Iris pigment epithelial cell (primary cell): ENCODE measurements around the gene PABPN1.
A peak's percentile ranks its signal among the peaks of the same experiment; 100 is the strongest.
"Not testable (repeated sequence)": the region's sequence is repeated elsewhere in the genome, so short reads cannot be mapped to it uniquely, and the experiment has no call there.

Experiments used
- DNase-seq: peaks from one replicate; pipeline ENCODE4 v3.0.0-alpha.2; 2011; ENCODE audit warnings: low read depth

Gene PABPN1, protein sequence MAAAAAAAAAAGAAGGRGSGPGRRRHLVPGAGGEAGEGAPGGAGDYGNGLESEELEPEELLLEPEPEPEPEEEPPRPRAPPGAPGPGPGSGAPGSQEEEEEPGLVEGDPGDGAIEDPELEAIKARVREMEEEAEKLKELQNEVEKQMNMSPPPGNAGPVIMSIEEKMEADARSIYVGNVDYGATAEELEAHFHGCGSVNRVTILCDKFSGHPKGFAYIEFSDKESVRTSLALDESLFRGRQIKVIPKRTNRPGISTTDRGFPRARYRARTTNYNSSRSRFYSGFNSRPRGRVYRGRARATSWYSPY

DNA sequence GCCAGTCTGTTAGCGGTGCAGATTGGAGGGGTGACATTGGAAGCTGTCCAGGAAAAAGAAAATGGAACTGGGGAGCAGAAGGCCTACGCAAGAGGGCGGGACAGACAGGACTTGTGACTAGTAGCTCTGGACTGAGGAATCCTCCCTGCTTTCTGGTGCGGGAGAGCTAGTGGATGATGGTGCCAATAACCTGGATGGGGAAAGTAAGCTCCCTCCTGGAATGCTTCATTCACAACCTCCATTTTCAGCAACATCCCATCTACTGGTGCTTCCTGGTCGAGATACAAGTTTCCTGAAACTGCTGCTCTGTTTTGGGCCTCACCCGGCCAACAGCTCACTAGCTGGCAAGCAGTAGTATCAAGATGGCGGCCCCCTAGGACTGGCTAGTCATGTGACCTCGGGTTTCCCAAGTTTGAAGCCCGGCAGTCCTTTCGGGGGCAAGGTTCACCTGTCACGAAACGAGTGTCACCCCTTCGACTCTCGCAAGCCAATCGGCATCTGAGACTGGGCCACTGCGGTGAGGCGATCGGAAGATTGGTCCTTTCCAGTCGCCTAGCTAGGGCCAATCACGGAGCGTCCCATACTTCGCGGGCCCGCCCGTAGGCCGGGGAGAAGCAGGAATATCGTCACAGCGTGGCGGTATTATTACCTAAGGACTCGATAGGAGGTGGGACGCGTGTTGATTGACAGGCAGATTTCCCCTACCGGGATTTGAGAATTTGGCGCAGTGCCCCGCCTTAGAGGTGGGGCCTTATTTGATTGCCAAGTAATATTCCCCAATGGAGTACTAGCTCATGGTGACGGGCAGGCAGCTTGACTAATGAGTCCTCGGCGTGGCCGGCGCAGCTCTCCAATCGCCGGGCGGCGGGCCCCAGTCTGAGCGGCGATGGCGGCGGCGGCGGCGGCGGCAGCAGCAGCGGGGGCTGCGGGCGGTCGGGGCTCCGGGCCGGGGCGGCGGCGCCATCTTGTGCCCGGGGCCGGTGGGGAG, at the start of gene PABPN1:
Gene PABPN1, plus strand, starts transcription at position 874 of the 988 bp plus-strand sequence. Its CDS starts 13 bp downstream, at position 887.
- DNase-seq = peak; percentile 100

DNA sequence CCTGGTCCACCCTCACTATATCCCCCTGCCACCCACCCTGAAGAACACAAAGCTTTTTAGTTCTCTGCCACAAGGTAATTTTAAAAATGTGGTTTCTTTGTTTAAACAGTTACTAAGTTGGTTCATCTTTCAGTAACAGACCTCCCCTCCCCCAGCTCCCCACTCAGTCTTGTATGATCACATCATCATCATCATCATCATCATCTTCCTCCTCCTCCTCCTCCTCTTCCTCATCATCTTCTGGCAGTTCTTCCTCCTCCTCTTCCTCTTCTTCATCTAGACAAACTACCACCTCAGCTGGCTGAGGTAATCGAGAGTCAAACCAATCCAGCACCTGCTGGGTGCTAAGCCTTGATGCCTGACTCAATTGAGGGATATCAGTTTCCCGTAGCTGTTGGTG, 45.8 kb upstream of the PABPN1 start:
- DNase-seq = no peak

DNA sequence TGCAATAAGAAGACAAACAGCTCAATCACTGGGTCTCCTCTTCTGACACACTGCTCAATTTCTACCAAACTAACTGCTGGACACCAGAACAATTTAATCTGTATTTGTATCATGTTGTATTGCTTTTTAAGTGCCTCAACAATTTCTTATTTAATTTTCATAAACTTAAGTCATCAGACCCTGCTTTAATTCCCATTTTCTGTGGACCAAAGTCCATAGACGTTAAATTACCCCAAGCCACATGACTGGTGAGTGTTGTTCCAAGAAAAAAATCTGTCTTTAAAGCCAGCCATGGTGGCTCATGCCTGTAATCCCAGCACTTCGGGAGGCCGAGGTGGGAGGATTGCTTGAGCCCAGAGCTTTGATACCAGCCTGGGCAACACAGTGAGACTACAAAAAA, 44.1 kb upstream of the PABPN1 start:
- DNase-seq = no peak

DNA sequence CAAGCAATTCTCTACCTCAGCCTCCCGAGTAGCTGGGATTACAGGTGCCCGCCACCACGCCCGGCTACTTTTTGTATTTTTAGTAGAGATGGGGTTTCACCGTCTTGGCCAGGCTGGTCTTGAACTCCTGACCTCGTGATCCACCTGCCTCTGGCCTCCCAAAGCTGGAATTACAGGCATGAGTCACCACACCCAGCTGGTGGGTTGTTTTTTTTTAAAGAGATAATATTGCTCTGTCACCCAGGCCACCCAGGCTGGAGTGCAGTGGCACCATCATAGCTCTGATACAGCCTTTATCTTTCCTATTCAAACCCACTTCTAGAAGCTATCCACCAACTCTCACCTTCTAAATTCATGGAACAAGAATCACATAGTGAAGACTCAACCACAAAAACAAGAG, 43.3 kb upstream of the PABPN1 start:
- not testable (repeated sequence) for DNase-seq

DNA sequence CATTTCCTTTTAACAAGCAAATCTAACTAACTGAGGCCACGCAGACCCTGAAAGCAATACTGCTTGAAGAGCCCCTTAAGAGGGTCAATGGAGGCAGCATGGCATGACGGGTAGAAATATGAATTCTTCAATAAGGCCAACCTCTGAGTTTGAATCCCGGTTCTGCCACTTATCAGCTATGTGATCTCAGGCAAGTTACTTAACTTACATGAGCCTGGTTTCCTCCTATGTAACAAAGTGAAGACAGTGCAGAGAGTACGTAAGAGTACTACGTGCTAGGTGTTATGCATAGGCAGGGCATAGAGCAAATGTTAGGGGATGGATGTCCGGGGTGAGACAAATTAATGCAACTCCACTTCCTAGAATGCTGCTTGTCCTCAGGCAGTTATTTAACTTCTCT, 40.0 kb upstream of the PABPN1 start:
- no peak for DNase-seq

DNA sequence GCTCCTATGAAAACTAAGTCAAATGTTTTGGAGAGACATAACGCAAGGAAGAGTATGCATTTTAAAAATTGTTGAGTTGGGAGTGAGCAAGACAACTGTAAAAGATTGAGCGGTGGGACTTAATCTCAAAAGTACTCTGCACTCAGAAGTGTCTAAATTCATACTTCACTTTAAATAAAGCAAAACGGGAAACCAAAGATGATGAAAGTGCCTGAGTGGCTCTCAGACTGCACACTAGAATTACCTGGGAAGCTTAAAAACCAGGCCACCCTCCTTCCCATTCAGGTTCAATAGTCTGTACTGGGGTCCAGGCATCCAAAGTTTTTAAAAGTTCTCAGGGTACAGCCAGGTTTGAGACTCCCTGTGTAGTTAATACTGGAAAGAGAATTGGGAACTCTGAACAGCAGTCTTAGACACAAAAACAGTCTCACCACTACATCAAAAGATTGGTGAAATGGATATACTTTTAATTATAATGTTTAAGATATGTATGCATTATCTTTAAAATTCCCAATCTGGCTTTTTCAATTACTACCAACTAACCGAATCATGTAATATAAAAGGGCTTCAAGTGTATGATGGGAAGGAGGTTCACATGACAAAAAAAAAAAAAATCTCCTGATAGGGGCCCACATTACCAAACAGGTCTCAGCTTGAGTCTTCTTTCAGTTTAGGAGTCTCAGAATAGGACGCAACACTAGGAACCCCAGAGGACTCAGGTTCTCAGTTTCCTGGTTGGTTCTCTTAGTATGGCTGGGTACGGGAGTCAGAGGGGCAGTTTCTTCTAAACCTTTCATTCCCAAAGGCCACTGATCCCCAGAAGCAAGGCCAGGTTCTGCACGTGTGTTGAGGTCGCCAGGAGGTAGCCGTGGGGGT, 36.4 kb upstream of the PABPN1 start:
- DNase-seq = peak; percentile 37

DNA sequence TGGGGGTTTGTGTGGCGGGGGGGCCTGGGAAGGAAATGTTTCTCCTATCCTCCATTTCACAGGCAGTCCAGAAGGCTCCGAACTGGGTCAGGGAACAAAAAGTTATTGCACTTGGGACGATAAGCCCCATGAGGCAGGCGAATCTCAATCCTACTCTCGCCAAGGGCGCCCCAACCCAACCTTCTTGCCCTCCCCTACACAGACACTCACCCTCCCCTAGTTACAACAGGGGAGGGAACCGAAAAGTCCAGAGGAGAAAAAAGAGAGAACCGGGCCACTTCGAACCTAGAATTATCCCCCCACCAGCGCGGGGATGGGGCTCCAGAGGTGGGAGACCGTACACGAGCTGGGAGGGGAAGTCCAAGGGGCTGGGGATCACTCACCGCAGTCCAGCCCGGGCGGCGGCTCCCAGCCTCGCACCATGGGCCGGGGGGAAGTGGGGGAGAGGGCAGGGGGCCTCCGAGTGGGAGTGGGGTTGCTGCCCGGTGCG, 35.7 kb upstream of the PABPN1 start:
- no peak for DNase-seq

DNA sequence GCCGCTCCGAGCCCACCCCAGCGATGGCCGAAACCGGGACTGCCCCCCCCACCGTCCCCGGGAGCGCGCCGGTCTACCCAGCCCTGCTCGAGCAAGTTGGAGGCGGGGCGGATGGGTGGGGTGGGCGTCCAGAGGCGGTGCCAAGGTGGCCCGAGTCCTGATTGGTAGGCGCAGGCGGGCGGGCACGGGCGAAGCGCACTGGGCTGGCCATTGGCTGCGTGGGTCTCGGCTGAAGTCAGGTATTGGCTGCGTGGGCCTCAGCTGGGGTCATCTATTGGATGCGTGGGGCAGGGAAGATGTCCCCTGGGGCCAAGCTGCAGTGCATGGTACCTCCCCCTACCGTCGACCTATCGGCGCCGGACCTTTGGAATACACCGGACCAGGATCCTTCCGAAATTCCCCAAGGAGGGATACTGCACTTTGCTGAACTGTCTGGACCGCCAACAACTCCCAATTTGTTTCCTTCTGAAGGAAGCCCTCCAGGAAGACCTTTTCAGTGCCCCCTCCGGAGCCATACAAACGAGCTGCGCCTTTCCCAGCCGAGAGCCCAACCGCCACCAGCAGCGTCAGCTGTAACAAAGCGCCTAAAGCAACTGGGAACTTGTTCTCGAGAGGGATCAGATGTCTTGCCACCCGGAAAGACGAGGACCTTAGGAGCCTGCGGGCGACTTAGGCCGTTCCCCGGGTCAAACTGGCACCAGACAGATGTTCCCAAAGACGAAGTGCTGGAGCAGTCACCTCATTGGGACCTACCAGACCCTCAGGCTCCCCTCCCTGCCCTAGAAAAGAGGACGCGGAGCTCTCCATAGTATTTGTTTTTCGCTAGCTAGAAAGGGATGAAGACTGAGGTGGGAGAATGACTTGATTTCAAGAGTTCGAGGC, 35.0 kb upstream of the PABPN1 start, which contains the start of gene HOMEZ:
Gene HOMEZ, minus strand, starts transcription at position 113 of the 882 bp plus-strand sequence. CDS start 180 bp downstream, outside the sequence.
- peak; percentile 99 for DNase-seq

DNA sequence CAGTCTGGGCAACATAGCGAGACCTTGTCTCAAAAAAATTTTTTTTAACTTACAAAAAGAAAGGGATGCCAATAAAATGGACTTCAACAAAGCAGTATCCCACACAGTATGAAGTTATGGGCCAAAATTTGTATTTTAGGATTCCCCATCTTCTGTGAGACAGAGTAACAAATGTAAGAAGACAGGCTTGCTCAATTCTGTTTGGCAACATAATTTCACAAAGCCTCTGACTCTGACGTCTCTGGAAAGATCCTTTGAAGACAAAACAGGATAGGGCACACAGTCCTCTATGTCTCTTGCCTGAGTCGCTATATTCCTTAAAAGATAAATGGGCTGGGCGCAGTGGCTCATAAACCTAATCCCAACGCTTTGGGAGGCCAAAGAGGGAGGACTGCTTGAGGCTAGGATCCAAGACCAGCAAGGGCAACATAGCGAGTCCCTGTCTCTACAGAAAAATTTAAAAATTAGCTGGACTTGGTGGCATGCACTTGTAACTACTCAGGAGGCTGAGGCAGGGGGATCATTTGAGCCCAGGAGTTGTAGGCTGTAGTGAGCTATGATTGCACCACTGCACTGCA, 34.3 kb upstream of the PABPN1 start:
- peak; percentile 14 for DNase-seq

DNA sequence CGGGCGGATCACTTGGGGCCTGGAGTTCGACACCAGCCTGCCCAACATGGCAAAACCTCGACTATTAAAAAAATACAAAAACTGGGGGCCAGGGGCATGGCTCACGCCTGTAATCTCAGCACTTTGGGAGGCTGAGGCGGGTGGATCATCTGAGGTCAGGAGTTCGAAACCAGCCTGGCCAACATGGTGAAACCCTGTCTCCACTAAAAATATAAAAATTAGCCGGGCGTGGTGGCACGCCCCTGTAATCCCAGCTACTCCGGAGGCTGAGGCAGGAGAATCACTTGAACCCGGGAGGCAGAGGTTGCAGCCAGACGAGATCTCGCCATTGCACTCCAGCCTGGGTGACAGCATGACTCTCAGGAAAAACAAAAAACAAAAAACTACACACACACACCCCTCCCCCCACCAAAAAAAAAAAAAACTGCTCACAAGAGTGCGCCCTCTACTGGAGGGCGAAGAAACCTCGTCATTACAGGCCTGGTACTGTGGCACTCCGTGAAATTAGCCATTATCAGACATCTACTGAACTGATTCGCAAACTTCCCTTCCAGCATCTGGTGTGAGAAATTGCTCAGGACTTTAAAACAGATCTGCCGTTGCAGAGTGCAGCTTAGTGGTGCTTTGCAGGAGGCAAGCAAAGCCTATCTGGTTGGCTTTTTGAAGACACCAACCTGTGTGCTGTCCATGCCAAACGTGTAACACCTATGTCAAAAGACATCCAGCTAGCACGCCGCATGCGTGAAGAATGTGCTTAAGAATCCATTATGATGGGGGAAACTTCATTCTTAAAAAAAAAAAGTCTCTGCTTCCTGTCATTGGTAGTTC, 26.3 kb upstream of the PABPN1 start:
- peak; percentile 29 for DNase-seq

DNA sequence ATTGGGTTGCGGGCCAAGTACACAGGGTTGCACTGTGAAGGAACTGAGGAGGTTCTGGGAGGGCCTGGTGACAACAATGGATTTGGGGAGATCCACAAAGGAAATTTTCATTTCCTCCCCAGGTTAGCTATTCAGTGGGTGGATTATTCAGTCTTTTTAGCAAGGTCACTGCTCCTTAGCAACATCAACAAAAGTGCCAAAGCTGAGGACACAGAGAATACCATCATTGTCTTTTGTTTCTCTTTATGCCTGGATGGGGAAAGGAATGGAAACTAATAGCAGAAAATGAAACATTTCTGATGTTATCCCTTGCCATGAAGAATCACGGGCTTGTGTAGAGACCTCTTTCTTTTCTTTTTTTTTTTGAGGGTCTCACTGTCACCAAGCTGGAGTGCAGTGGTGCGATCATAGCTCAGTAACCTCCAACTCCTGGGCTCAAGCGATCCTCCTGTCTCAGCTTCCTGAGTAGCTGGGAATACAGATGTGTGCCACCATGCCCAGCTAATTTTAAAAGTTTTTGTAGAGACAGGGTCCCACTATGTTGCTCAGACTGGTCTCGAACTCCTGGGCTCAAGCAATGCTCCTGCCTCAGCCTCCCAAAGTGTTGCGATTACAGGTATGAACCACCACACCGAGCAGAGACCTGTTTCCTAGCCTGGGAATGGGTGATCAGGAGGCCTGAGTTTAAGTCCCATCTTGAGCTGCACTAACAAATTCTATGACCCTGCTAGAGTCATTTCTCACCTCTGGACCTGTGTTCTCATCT, 25.1 kb upstream of the PABPN1 start:
- DNase-seq = no peak

DNA sequence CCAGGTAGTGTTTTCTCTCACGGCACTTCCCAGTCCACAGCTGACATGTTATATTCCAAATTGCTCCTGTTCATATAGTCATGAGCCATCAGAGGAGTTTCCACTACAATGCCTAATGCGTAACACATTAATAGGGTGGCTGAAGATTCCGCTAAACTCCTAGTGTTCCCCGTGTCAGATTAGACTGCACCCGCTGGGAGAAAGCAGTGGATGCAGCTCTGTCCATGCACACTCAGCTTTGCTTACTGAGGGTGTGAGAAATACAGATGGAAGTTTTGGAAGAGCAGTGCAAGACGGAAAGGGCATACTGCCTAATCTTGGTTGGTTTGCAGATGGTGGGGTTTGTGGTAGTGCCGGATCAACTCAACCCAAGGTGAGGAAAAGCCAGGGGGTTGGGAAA, 24.2 kb upstream of the PABPN1 start:
- no peak for DNase-seq

DNA sequence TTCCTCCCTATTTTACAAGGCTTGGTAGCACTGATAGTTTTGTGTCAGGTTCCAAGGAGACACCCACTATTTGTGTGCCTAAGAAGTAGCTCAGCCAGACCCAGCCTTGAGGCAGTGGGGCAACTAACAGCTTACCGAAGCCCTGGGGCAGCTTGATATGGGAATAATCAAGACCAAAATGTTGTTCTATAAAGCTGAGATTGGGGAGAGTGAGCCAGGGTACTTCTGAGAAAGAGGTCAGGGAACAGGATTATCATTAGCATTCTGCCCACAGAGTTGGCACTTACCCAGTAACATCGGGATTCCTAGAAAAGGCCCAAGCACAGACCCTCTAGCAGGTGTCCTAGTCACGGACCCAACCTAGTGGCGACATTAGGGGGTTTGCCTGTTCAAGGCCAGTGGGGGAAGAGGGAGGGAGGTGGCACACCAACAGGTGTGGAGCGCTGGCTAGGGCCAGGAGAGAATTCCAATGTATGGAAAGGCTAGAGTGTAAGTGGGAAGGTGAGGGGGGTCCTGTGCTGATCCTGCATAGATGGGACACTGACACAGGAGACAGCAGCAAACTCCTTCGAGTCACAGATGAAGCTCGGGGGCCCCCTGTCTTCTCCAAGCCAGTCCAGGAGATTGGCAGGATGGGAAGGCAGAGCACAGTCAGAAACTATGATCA, 23.5 kb upstream of the PABPN1 start:
- DNase-seq = no peak

DNA sequence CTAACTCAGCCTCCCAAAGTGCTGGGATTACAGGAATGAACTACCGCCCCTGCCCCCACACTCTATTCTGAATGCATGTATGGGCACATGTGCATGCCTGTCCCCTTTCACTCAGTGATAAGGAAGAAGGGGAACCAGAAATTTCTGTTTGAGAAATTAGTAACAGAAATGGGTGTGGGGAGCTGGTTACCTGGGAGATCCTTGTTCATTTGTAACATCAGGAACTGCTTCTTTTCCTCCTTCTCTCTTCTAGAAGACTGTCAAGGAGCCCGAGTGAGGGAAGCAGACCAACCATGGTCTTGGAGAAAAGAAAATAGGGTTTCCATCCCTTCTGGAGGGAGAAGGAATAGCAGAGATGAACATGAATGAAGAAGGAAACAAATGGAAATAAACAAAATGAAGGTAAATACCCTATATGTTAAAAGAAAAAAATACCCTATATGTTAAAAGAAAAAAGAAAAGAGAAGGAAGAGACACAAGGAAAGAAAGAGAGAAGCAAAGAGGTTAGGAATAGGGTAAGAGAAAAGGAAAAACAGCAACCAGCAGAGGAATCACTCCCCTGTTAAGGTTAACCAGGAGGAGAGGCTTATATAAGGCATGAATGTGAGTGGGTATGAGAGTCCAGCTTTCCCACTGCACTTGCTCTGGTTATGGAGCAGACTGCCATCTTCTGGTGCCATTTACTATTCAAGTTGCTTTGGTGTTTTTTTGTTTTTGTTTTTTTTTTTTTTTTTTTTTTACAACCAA, 21.9 kb upstream of the PABPN1 start:
- DNase-seq = peak; percentile 57

DNA sequence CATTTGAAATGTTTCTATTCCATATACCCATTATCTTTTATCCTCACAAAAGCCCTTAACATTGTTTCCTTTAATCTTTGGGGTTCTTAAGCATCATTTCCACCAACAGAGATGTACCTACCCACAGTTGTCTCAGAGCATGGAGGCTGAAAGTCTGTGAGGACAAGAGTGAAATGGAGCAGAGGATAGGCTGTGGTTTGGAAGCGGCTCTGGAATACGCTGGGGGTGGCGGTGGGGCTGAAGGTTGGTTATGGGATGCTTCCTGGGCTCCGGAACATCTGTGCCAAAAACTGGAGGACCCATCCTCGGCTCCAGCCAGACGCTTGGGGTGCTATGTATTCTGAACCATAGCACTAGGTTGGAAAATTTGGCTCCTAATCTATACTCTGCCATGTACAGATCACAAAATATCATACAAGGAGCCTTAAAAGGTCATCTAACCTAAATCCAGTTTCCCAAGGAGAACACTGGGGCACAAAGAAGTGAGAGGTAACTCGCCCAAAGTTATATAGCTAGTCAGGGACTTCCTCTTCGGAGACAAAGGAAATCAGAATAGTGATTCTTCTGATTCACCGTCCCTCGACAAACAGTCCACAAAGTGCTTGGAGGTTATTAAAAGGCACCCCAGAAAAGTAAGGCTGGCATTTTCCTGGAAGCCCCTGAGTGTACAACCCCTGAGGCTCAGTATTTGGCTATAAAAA, 21.1 kb upstream of the PABPN1 start:
- no peak for DNase-seq

DNA sequence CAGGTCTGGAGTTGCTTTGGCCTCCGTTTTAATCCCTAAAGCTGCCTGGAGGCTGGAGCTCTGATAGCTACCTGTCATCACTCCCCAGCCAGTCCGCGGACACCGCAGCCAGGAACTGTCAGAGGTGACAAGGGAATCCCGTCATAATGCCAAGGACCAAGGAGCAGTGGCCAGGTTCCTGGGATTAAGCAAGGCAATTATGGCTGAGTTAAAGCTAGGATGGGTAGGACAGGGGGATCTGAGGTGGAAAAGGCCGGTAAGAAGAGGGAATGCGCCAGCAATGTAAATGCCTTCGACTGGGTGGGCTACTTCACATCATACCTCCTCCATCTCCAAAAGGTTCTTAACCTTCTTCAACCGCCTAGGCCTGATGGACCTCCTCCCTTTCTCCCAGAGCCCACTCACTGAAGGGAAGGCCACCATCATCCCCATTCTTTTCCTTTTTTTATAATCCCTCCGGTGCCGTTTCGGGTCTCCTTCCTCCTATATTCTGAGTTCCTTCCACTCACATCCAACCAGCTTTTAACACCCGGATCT, 20.5 kb upstream of the PABPN1 start:
- DNase-seq = peak; percentile 18
